Urothelium cell line (cell line): ENCODE measurements around the gene GPR146.

ENCODE experiments used
- DNase-seq: peaks from one replicate; pipeline ENCODE4 v3.0.0; 2011; ENCODE audit warnings: low spot score, mixed read lengths
- FAIRE-seq: peaks from 2 replicates; lab custom pipeline; 2011; peaks lifted over from hg19 to GRCh38; lab: Jason Lieb, UNC

GPR146 gene

GRCh38 chr7:1041551-1042491 is 2.5 kb upstream of the GPR146 start:
- FAIRE-seq (peak; percentile 88), DNase-seq (no peak)

DNA sequence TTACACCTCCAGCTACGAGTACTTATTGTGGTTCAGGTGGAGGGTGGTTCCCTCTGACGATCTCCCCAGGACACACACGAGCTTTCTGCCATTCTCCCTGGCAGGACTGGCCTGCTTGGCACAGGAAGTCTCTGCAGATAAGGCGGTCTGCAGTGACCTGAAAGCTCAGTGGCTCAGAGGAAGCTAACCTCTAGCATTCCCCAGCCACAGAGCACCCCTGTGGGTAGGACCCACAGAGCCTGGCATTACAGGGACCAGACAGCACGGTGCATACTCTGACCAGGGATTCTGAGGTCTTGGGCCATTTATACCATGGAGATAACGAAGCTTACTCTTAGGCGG is 1.9 kb upstream of the GPR146 start:
- DNase-seq (no peak), FAIRE-seq (no peak)

DNA sequence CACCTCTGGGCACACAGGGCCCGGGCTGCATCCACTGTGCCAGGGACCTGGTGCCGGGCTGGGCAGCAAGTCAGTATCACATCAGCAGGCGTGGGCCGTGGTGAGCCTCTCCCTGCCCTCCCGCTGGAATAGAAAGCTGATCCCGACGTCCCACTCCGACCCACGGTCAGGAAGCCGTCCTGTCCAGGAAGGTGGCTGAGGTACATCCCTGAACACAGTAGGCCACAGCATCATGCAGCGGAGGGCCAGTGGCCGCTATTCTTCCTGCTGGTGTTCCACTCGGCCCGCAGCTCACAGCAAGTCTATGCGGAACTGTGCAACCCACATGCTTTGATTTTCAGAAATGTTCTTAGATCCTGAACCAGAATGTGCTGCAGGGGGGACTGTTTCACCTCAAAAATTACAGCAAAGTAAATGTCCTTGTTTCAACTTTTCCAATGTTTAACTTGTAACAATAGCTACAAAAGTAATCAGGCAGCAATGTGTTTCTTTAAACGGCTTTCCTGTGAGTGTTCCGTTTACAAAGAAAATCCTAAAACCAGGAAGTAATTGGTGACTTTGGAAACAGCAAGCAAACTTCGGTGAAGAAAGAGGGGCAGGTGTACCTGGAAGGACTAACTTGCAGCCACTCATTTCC is 676 bp upstream of the GPR146 start:
- no peak for FAIRE-seq
- no peak for DNase-seq

DNA sequence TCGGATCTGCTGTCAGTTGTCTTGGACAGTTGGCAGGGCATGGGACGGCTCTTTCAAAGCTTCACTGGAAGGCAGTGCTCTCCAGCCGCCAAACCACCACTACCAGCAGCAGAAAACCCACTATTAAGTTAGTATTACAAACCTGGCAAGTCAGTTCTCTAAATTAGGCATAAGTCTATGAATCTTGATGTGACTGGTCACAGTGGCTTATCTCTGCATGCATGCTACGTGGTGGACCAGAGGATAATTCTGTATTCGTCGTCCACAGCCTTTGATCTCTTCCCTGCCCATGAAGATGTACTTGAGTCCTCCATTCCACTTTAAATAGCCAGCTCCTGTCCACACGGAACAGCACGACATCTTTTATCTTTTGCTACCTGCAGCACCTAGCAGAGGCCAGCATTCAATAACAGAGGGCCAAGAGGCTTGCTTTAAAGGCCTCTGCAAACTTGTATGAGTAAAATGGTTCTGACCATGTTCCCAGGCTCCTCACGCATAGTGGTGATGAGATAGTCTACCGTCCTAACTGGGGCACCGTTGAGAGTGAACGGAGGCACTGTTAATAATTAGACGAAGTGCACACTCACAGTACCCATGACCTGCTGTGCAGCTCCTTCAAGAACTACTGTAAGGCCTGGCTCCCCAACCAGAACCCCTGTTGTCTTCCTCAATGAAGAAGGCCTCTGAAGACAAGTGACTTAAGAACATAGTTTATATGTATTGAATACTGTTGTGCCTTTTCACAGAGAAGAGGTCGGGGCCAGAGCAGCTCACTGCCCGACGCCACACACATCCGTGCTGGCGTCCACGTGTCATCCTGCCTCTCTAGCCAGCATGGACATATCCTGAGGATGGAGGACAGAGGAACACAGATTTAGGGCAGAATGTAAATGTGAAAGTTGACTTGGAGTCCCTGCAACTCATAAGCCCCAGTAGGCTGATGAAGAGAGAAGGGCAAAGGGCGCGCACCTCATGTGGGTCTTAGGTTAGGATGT is 1.0 kb downstream of the GPR146 start:
- DNase-seq: no peak
- peak; percentile 81 for FAIRE-seq

DNA sequence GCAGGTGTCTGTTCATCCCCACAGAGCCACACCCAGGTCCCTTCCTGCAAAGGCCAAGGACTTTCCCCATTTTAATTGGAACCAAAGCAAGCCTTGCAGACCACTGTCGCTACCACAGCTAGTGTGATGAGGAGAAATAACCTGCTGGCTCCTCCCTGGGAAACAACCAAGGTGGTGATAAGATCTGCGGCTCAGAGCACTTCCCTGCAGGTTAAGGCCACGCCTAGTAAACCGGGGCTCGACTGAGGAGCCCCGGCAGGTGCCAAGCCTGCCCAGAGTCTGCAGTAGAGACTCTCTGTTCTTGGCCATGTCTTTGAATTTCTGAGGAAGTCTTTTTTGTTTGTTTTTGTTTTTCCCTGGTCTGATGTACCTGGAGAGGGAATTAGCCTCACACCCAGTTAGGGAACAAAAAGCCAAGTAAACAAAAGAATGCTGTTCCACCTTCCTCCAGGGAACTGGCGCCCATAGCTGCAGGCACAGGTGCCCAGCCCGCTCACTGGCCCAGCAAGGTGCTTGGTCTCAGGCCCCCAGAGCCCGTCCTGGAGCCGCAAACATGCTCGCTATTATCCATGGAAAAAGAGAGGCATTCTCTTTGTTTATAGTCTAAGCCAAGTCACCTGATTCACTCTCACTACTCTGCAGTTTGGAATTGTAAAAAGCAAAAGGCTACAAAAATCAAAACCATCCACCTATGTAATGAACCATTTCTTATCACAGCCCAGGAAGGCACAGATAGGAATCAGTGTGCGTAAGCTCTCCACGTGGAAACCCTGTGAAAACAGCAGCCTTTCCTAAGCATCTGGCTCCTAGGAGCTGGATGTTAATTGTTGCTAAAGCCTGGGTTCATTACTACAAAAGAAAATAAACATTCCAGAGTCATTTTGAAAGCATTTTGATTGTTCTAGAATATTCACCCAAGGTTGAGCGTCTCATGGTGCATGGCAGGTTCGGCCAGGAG is 2.7 kb downstream of the GPR146 start:
- FAIRE-seq (no peak), DNase-seq (no peak)

DNA sequence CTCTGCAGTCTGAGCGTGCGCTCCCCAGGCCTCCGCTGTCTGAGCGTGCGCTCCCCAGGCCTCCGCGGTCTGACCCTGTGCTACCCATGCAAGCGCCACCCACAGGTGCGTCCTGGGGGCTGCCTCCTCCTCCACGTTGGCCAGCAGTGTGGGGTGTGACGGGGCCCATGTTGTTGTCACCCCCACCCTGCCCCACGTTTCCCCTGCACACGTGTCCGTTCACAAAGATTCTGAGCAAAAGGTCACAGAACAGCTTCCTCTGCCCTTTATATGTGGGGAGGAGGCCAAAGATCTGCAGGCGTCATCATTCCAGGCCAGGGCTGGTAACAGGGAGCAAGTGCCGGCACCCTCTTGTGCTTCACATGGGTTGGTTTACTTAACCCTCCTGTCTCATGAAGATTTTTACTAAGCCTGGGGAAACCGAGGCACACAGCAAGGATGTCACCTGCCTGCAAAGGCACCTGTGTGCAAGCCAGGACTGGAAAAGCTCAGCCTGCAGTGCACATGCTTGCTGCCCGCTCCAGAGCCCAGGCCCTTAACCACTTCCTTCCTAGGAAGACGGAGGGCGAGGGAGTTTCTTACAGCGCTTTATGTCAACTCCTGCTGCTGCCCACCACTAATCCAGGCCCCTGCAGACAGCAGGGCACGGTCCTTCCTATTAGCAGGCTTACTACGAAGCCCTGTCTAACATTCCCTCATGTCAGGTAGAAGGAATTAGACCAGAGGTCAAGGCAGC is 4.8 kb downstream of the GPR146 start:
- DNase-seq (no peak), FAIRE-seq (peak; percentile 77)

DNA sequence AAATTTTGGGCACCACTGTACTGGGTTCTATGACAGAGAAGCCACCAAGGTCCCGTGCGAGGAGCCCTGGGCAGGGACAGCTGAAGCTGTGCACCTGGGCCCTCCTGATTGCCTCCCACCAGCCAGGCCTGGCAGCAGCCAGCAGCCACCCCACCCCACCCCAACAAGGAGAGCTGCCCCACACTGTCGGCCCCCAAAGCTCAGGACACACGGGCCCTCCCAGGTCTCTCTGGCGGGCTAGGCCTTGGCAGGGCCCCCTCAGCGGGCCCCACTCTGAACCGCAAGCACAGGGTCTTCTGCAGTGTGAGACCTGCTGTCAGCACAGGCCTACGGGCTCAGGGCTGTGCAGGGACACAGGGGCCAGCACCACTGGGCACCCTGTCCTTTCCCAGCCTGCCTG is 5.5 kb downstream of the GPR146 start:
- FAIRE-seq: no peak

DNA sequence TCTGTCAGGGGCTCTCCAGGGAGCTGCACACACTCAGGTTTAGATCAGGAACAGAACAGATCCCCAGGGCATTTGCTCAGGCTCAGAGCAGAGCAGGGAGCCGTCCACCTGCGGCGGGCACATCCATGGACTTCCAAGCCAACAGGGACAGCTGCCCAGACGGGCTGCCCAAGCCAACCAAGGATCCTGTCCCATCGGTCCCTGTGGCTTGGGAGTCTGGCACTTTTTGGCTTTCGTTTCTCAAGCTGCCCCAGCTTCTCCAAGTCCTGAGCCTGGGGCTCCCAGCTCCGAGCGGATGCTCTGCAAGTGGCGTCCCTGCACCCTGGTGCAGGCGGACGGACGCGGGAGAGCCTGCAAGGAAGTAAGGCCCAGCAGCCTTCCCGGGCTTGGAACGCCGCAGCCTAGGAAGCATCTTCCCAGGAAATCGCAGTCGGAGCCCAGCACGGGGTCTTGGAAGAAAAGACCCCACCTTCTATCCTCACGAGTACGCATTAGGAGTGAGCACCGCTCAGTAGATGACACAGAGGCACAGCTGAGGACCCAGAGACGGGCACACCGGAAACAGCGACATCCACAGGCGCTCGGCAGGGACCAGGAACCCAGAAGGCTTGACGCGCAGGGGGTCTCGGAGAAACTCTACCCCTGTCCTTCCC is 6.0 kb downstream of the GPR146 start:
- FAIRE-seq: no peak
- no peak for DNase-seq

More for the DNA sequence above, 5.5 kb downstream of the GPR146 start:
- DNase-seq: no peak

GRCh38 chr7:1050956-1051690 is 6.8 kb downstream of the GPR146 start:
- FAIRE-seq: peak; percentile 55
- DNase-seq: no peak

DNA sequence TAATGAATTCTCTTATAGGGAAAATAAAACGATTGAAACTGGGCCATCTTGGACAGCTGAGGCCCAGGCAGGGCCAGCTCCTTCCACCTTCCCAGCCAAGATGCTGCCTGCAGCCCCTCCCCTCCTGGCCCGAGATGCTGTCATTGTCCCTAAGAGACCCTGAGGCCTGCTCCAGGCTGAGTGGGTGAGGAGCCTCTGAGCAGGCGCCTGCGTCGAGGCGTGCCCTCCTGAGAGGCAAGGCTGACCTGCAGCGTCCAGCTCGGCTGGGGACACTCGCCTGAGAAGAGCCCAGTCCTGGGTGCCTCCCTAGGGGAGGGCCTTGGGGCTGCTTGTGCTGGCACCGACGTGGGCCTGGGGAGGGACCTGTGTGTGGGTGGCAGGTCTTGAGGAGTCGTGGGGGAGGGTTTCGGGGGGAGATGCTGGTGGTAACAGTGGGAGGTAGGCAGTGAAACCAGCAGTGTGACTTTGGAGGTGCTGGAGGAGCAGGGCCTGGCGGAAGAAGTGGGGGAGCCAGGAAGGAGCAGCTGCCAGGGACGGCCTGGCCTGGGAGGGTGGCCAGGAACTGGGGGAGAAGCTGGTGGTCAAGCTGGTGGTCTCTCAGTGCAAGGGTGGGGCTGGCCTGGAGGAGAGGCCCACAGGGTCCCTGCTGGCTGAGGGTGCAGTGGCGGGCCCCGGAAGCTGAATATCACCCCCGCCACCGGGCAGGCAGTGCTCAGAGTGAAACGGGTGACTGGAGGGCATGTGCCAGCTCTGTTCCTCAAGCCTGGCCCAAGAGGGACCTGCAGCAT is 7.9 kb downstream of the GPR146 start:
- DNase-seq (no peak), FAIRE-seq (no peak)

DNA sequence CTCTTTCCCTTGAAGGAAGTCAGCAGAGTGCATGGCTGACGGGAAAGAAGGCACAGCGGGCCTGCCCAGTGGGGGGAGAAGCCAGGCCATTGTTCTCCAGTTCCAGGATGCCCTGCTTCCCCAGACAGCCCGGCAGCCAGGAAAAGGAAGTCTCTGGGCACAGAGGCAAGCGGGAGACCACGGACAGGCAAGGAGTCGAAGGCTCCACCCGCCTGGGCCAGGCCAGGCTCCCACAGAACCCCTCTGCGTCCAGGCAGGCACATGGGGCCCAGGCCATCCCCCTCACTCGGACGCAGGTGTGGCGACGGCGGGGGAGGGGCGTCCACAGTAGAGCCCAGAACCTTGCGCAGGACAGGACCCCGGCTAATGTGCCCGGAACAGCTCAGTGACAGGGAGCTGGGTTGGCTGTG is 8.7 kb downstream of the GPR146 start:
- FAIRE-seq (no peak), DNase-seq (no peak)

- peak; percentile 5 for FAIRE-seq
- DNase-seq: no peak
Measured at GRCh38 chr7:1053816-1054370, 9.5 kb downstream of the GPR146 start.

- no peak for DNase-seq
- FAIRE-seq: no peak
Measured at GRCh38 chr7:1054438-1054837, 10.1 kb downstream of the GPR146 start.

DNA sequence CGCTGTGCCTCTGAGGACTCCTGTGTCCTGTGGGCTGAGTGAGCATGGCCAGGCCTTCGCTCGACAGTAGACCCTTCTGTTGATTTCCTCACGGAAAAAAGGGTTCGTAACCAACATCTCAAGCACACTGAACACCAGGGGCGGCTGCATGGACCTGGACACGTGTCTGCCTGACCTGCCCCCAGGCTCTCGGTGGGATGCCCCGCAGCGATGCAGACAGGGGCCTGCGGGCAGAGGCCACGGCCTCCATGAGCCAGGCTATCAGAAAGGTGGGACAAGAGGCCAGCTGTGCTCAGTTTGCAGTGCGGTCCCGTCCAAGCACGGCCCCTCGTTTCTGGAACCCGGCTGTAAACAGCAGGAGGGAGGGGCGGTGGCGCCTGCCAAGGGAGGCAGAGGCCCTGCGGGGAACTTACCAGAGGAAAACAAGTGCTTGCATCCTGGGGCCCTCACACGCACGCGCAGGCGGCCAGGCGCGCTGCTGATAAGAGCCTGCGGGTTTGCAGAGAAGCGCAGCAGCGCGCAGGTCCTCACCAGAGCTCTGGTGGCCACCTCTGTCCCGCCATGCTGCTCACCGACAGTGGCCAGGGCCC is 10.6 kb downstream of the GPR146 start:
- DNase-seq (no peak), FAIRE-seq (peak; percentile 75)

GRCh38 chr7:1055491-1055955 is 11.2 kb downstream of the GPR146 start:
- FAIRE-seq (peak; percentile 74), DNase-seq (no peak)

DNA sequence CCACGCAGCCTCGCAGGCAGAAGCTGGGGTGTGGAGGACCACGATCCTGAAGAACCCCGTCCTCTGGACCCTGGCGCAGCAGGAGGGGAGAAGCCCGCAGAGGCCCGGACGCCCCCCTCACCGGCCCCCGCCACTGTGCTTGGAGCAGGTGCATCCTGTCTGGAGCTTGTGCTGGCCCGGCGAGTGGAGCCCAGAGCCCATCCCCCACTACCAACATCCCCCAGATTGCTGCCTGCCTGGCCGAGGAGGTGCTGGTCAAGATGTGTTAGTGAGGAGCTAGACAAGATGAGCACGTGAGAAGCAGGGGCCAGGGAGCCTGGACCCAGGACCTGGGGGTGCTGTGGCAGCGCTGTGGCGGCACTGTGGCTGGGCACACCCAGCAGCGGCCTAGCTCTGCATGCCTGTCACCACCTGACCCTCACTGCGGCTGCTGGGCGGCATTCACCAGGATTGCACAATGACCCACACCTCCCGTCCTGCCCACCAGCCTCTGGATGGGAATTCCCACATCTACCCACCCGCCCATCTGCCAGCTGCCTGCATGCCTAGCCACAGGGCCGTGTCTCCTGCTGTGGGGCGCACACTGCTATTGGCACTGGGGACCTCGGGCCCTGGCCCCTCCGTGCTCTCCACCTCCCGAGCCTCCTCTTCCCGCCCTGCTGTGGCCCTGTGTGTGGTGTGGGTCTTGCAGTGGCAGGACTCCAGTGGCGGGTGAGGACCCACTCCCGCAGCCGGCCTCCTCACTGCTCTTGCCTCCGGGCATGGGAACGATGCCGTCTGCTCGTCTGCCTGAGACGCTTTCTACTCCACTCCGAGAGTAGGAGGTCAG is 11.8 kb downstream of the GPR146 start:
- peak; percentile 91 for FAIRE-seq
- DNase-seq: no peak
